ENCODE data around the gene LMF1.

- TF ChIP-seq POLR2AphosphoS5 (IDR thresholded peaks at IDR 0.05), result no peak
- TF ChIP-seq CTCF (IDR thresholded peaks at IDR 0.05), result no peak
- no peak for TF ChIP-seq EP300 (IDR thresholded peaks at IDR 0.05)
Observed at GRCh38 chr16:895371-895770, 75.4 kb downstream of the LMF1 start.

Data from upper lobe of left lung (tissue), 4 donors.